Peyer's patch (tissue), 4 donors: ENCODE data around the gene SHC2. TPM values are rescaled to one million over a fixed set of nuclear protein-coding genes. Genes with fewer than 3 reads are reported as not detected.
A peak's percentile ranks its signal among the peaks of the same experiment; 100 is the strongest.

Source experiments
- DNase-seq, 3 donors: peaks; one replicate each; pipeline ENCODE4 v3.0.0-alpha.2; 2017 to 2019
- H3K27ac ChIP-seq, 4 donors: fragments of 200-600 bp; sonication (generic); one replicate each; pipeline ENCODE4 v1.5.1; 2016 to 2019
- H3K27me3 ChIP-seq, 2 donors: fragments of 200-600 bp; sonication (generic); one replicate each; pipeline ENCODE4 v1.5.1; 2019
- H3K36me3 ChIP-seq, 3 donors: fragments of 200-600 bp; sonication (generic); one replicate each; pipeline ENCODE4 v1.5.1; 2016 to 2019
- H3K4me1 ChIP-seq, 4 donors: fragments of 200-600 bp; sonication (generic); one replicate each; pipeline ENCODE4 v1.5.1; 2016 to 2019
- H3K4me3 ChIP-seq, 4 donors: fragments of 200-600 bp; sonication (generic); 1 replicate in 3 of 4; 2 replicates in 1 of 4; pipeline ENCODE4 v1.5.1; 2016 to 2019; ENCODE audit warnings: mild to moderate bottlenecking in 1 of 4
- H3K9me3 ChIP-seq, 4 donors: fragments of 200-600 bp; sonication (generic); one replicate each; pipeline ENCODE4 v1.5.1; 2016 to 2019; ENCODE audit warnings: mild to moderate bottlenecking in 1 of 4
- CTCF ChIP-seq, 6 experiments: fragments of 450-650 bp in 4 of 6; fragments of 200-600 bp in 2 of 6; sonication (generic) in 1 of 6; IDR thresholded peaks; one replicate each; pipeline ENCODE4 v1.5.1; 2017 to 2019; ENCODE audit warnings: antibody characterized with exemption in 6 of 6, mild to moderate bottlenecking in 3 of 6, moderate library complexity in 1 of 6
- POLR2A ChIP-seq, 2 donors: fragments of 450-650 bp; IDR thresholded peaks; one replicate each; pipeline ENCODE4 v1.5.1; 2017; ENCODE audit warnings: antibody characterized with exemption in 2 of 2, mild to moderate bottlenecking in 2 of 2, moderate library complexity in 2 of 2
- total RNA-seq, 4 donors: library from RNA; depleted of rRNA; stranded (reverse); fragments of >200 nt; gene quantifications; one replicate each; pipeline ENCODE4 v1.1.0, GENCODE V29; 2016

Gene SHC2
- total RNA-seq, 4 donors from 2014 or later: 9.5 to 33.0 (median 18.3) TPM

- Histone ChIP-seq H3K36me3 (no peaks in the 10 kb centered on the region), H3K4me3 (no peak overlapping the region), H3K4me1 (peaks cover 0 to 25% (median 8%) of the 10 kb centered on the region in 4 donors), H3K27ac (no peak overlapping the region), H3K27me3 (peaks cover 3 to 24% of the 10 kb centered on the region in 2 donors), H3K9me3 (no peaks in the 10 kb centered on the region)
- TF ChIP-seq CTCF (IDR thresholded peaks at IDR 0.05): no peak
- TF ChIP-seq POLR2A (IDR thresholded peaks at IDR 0.05): no peak
- DNase-seq: no peak
These were observed 33.6 kb upstream of the SHC2 start for GRCh38 chr19:494171-495080.

- Histone ChIP-seq H3K27me3 (peaks cover 3 to 20% of the 10 kb centered on the region in 2 donors), H3K27ac (no peak overlapping the region), H3K36me3 (no peaks in the 10 kb centered on the region), H3K4me1 (peaks cover 0 to 28% (median 9%) of the 10 kb centered on the region in 4 donors), H3K9me3 (peaks cover 0 to 3% (median 0%) of the 10 kb centered on the region in 4 donors), H3K4me3 (no peak overlapping the region)
- TF ChIP-seq CTCF (IDR thresholded peaks at IDR 0.05) (no peak), POLR2A (IDR thresholded peaks at IDR 0.05) (no peak)
- DNase-seq: no peak
These were observed 32.7 kb upstream of the SHC2 start for GRCh38 chr19:493391-494170.

GRCh38 chr19:492091-492531 is 31.3 kb upstream of the SHC2 start:
- Histone ChIP-seq H3K4me3 (no peak overlapping the region), H3K27me3 (peaks cover 3 to 6% of the 10 kb centered on the region in 2 donors), H3K9me3 (peaks cover 0 to 4% (median 0%) of the 10 kb centered on the region in 4 donors), H3K27ac (peak overlapping the region in 1 of 4 donors; percentile 9), H3K4me1 (peaks cover 0 to 26% (median 5%) of the 10 kb centered on the region in 4 donors), H3K36me3 (no peaks in the 10 kb centered on the region)
- TF ChIP-seq POLR2A (IDR thresholded peaks at IDR 0.05) (no peak), CTCF (IDR thresholded peaks at IDR 0.05) (no peak)
- no peak for DNase-seq

- peaks cover 0 to 4% (median 0%) of the 10 kb centered on the region in 4 donors for H3K9me3 ChIP-seq
- peaks cover 0 to 25% (median 5%) of the 10 kb centered on the region in 4 donors for H3K4me1 ChIP-seq
- no peak for DNase-seq
- H3K27ac ChIP-seq: no peak overlapping the region
- H3K36me3 ChIP-seq: no peaks in the 10 kb centered on the region
- peaks cover 3 to 4% of the 10 kb centered on the region in 2 donors for H3K27me3 ChIP-seq
- no peak overlapping the region for H3K4me3 ChIP-seq
- TF ChIP-seq POLR2A (IDR thresholded peaks at IDR 0.05) (no peak), CTCF (IDR thresholded peaks at IDR 0.05) (no peak)
These were observed 30.4 kb upstream of the SHC2 start for GRCh38 chr19:491146-491741.
